GM21423 (cell line): Measurements from ENCODE around the gene HSD17B8.

ENCODE experiments used
- ATAC-seq: cut with Tn5 transposase; IDR thresholded peaks from one replicate; pipeline ENCODE4 v1.9.1; 2021; ENCODE audit warnings: mild to moderate bottlenecking, moderate library complexity; ENCODE audit not compliant: unreplicated experiment

HSD17B8 gene

GRCh38 chr6:33236328-33236727 lies 31.9 kb downstream of the HSD17B8 start:
- ATAC-seq, result no peak

- no peak for ATAC-seq
Observed at GRCh38 chr6:33236852-33237251, 32.4 kb downstream of the HSD17B8 start.

DNA sequence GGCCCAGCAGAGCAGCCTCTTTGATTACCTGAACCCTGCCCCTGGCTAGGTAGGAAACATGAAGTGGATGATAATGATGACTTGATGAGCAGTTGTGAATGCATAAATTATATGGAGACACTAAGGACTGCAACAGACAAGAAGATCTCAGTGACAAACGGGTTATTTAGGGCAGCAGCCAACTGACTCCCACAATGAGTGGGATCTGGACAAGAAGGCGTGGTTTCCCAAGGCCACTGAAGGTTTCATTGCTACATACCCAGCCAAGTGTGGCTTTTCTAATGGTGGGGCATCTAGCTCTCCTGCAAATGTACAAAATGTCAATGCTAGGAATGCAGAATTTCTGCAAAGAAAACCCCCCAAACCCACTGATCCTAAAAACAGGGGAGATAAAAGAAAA lies 33.3 kb downstream of the HSD17B8 start:
- no peak for ATAC-seq

DNA sequence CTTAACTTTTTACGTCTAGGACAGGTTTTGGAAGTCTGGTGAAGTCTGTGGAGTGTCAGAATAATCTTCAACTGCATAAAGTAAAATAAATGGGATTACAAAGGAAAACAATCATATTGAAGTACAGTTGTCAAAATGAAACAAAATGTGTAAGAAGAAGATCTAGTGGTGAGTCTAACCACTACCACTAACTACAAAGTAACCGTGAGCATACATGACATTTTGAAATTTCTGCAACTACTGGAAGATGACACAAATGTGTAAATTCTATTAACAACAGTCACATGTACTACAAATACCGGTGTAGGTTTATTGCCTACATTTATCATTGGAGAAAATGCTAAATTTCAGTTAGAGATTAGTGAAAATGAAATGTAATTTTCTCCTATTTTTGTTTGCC lies 37.5 kb downstream of the HSD17B8 start:
- no peak for ATAC-seq

DNA sequence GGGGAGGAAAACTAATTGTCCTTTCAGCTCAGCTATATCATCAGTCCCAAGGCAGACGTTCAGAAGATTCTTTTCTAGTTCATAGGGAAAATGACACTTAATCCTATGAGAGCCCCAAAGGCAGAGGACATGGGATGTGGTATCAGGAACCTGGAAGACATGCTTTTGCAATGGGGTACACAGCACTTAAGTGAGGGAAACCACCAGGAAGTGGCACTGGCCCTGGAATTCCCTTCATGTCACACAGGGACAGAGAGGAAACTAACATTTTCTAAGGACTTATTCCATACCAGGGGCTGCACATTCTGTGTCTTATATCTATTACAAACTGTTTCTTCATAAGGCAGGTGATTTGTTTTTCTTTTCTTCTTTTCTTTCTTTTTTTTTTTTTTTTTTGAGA lies 39.0 kb downstream of the HSD17B8 start:
- ATAC-seq, result no peak

DNA sequence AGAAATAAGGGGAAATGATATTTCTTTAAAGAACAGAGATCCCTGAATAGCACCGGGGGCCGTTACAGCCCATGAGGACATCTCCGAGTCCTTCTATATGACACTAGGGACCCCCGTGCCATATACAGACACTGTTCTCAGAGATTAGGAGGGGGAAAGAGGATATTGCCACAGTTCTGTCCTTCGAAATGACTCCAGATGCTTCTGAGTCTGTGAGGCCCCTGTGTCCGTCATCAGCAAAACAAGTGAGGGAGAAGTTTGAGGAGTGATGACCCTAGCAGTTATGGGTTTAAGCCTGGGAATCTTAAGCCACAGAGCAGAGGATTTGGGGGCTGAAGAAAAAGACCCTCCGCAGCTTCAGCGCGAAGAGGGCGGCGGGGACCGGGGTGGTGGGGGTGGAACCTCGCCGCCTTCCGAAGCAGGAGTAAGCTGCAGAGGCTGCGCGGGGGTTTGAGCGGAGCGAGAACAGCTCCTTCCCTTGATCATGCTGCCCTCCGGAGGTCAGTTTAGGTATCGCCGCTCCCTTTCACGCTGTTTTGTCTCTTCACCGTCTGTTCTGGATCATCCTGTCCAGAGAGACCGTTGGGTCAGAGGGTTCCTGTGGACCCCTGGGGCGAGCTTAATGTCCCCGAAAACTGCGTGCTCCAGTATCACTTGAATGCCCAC lies 43.7 kb downstream of the HSD17B8 start:
- peak; percentile 44 for ATAC-seq

DNA sequence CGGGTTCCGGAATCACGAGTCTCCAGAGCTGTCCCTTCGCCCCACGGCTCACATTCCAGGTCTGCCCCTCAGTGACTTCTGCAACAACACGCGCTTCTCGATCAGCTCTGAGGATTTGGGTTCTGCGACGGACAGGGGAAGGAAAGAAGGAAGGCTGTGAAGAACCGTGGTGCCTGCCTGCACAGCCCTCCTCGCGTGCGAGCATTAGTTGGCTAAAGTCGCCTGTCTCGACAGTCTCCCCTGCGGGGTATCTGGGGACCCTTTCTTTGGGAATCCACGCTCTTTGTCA lies 44.1 kb downstream of the HSD17B8 start:
- peak; percentile 2 for ATAC-seq

- ATAC-seq, result peak; percentile 86
Observed at GRCh38 chr6:33248932-33249731, 44.7 kb downstream of the HSD17B8 start.

DNA sequence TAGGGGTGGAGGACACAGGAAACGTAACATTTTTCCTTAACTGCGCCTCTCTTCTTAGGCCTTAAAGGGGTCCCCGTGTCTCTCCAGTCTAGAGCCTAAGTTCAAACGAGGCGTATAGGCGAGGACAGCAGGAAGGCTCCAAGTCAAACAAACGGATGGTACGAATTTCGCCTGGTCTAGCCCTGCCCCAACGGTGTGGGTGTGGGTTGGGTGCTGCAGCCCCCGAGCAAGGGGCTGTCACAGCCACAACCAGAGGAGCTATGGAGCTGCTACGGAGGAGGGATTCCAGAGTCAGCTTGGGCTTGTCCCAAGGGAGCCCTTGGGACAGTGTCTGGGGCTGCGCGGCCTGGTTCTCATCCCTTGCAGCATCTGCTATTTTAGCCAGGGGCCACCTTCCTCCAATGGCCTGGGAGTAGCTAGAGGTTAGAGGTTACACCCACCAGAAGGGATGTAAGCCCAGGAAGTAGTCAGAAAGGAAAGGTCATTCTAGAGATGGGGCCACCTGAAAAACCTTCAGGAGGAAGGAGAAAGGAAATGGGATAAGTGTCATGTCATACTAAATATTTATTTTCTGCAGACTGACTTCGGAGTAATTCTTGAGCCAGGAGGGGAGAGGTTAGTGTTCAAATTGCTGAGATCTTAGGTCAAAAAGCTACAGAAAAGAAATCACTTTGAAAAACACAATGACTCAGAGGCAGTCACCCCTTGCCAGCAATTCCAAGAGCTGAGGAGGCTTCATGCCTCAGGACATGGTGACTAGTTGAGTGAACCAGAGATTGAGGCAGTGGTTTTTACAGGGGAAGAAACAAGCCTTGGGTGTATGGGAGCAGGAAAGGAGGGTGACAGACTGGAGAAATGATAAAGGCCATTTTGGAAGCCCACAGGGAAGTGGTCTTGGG lies 45.5 kb downstream of the HSD17B8 start:
- ATAC-seq, result no peak

DNA sequence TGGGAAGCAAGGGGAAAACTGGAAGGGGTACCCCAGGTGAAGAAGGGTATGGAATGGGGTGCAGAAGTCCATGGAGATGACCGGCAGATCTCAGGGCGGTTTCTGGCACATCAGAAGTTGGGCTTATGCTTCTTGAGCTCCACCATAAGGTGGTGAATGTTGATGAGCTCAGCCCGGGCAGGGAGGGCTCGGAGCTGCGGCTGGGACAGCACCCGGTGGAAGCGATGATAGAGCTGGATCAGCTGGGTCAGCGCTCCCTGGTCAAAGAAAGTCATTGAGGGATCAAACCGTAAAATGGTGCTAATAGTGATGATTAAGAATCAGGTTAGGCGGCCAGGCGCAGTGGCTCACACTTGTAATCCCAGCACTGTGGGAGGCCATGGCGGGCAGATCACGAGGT lies 46.3 kb downstream of the HSD17B8 start:
- no peak for ATAC-seq

GRCh38 chr6:33251395-33252012 lies 47.0 kb downstream of the HSD17B8 start:
- no peak for ATAC-seq

DNA sequence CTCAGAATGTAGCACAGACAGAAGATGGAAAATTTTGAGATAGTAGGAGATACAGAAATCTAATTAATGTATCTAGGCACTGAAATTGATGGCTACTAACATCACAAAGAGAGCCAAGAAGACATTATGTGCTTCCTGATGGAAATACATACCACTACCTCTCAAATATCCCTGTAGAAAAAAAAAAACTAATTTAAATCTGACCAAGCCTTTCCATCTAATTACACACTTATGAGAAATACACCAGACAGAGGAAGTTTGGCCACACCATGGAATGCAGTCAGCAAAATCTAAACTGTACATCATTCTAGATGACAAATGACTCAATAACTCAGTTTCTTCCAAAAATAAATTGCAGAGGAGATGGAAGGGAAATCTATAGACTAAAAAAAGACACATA lies 48.3 kb downstream of the HSD17B8 start:
- no peak for ATAC-seq

- ATAC-seq, result no peak
Observed at GRCh38 chr6:33254591-33254990, 50.1 kb downstream of the HSD17B8 start.
